ENCODE data around the gene UGT1A5. TPM values are rescaled to one million over a fixed set of nuclear protein-coding genes. Genes with fewer than 3 reads are reported as not detected.

UGT1A5 gene
- total RNA-seq, 1 donor from 2014 or later: not detected

DNA sequence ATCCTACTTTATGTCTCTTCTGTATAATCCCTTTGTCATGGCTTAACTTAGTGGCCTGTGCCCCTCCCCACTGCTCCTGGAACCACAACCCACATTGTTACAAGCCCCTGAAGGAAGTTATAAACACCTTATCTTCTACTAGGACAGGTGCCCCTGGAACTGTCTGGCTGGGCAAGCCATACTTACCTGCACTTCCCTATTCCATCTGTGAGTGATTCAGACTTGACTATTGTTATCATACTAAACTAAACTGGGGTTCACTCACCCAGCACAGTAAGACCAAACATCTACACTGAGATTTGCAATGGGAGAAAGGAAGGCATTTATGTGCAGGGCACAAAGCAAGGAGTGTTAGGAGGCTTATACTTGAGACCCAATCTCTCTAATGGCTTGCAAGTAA, 23.7 kb upstream of the UGT1A5 start:
- no peak for DNase-seq (ENCODE audit: low spot score in 2 of 2, unreplicated experiment in 2 of 2)
- Mint-ChIP-seq H3K9me3 (peaks cover 4% of the 10 kb centered on the region), H3K4me3 (no peak overlapping the region), H3K27ac (no peak overlapping the region), H3K36me3 (no peaks in the 10 kb centered on the region), H3K4me1 (peaks cover 2% of the 10 kb centered on the region), H3K27me3 (ENCODE audit: low read depth) (peaks cover 15% of the 10 kb centered on the region)
- TF ChIP-seq CTCF (IDR thresholded peaks at IDR 0.05; ENCODE audit: unreplicated experiment): no peak

GRCh38 chr2:233689501-233689900, 23.2 kb upstream of the UGT1A5 start:
- no peaks in the 10 kb centered on the region for H3K36me3 Mint-ChIP-seq
- no peak for DNase-seq (ENCODE audit: low spot score in 2 of 2, unreplicated experiment in 2 of 2)
- H3K4me3 Mint-ChIP-seq: no peak overlapping the region
- no peak overlapping the region for H3K27ac Mint-ChIP-seq
- TF ChIP-seq CTCF (IDR thresholded peaks at IDR 0.05; ENCODE audit: unreplicated experiment): no peak
- peaks cover 4% of the 10 kb centered on the region for H3K9me3 Mint-ChIP-seq
- peaks cover 15% of the 10 kb centered on the region for H3K27me3 Mint-ChIP-seq (ENCODE audit: low read depth)
- peaks cover 2% of the 10 kb centered on the region for H3K4me1 Mint-ChIP-seq

- Mint-ChIP-seq H3K27me3 (ENCODE audit: low read depth) (peaks cover 9% of the 10 kb centered on the region), H3K9me3 (peaks cover 4% of the 10 kb centered on the region), H3K4me3 (no peak overlapping the region), H3K36me3 (no peaks in the 10 kb centered on the region), H3K27ac (no peak overlapping the region), H3K4me1 (peaks cover 2% of the 10 kb centered on the region)
- no peak for TF ChIP-seq CTCF (IDR thresholded peaks at IDR 0.05; ENCODE audit: unreplicated experiment)
- DNase-seq (ENCODE audit: low spot score in 2 of 2, unreplicated experiment in 2 of 2): no peak
Observed at GRCh38 chr2:233690444-233690843, 22.3 kb upstream of the UGT1A5 start.

GRCh38 chr2:233691443-233692433, 21.0 kb upstream of the UGT1A5 start:
- H3K36me3 Mint-ChIP-seq: no peaks in the 10 kb centered on the region
- peaks cover 4% of the 10 kb centered on the region for H3K9me3 Mint-ChIP-seq
- DNase-seq (ENCODE audit: low spot score in 2 of 2, unreplicated experiment in 2 of 2): no peak
- H3K27me3 Mint-ChIP-seq (ENCODE audit: low read depth): peaks cover 9% of the 10 kb centered on the region
- H3K4me3 Mint-ChIP-seq: no peak overlapping the region
- no peak overlapping the region for H3K27ac Mint-ChIP-seq
- H3K4me1 Mint-ChIP-seq: peaks cover 2% of the 10 kb centered on the region
- no peak for TF ChIP-seq CTCF (IDR thresholded peaks at IDR 0.05; ENCODE audit: unreplicated experiment)

- H3K4me1 Mint-ChIP-seq: peaks cover 2% of the 10 kb centered on the region
- no peaks in the 10 kb centered on the region for H3K36me3 Mint-ChIP-seq
- peaks cover 9% of the 10 kb centered on the region for H3K27me3 Mint-ChIP-seq (ENCODE audit: low read depth)
- no peak within 1 kb of the TSS for H3K27ac Mint-ChIP-seq
- no peak within 1 kb of the TSS for H3K4me3 Mint-ChIP-seq
- peaks cover 4% of the 10 kb centered on the region for H3K9me3 Mint-ChIP-seq
- no peak for DNase-seq (ENCODE audit: low spot score in 2 of 2, unreplicated experiment in 2 of 2)
- TF ChIP-seq CTCF (IDR thresholded peaks at IDR 0.05; ENCODE audit: unreplicated experiment): no peak
Observed at GRCh38 chr2:233692648-233693047, 20.1 kb upstream of the UGT1A5 start, which contains the start of gene UGT1A6. Gene UGT1A6, plus strand, starts transcription at chr2:233692890. Its CDS starts 115 bp downstream, at chr2:233693005.

Data from mesothelial cell of epicardium (in vitro differentiated cells).